Endothelial cell of umbilical vein (primary cell): Measurements from ENCODE around the gene PCDHB16. TPM values are rescaled to one million over a fixed set of nuclear protein-coding genes. Genes with fewer than 3 reads are reported as not detected.
"Not testable (repeated sequence)": the region's sequence is repeated elsewhere in the genome, so short reads cannot be mapped to it uniquely, and the experiment has no call there.

Experiments
- BruUV-seq: library from RNA; stranded (reverse); fragments of 400-500 nt; replicated peaks from 2 replicates; lab custom pipeline; 2021; lab: Mats Ljungman, UMichigan
- CTCF ChIA-PET: fragments of 300-600, 350-600 bp; sonication (Branson Sonifier 250); formaldehyde crosslinking; loops from one replicate; lab custom pipeline; 2021; ENCODE audit warnings: antibody characterized with exemption, inconsistent platforms; lab: Charles Lee
- POLR2A ChIA-PET: fragments of 300-600, 350-600 bp; sonication (Branson Sonifier 250); formaldehyde crosslinking; loops from one replicate; lab custom pipeline; 2021; ENCODE audit warnings: antibody characterized with exemption, inconsistent platforms; lab: Charles Lee
- DNase-seq: peaks from one replicate; pipeline ENCODE4 v3.0.0-alpha.2; 2011; ENCODE audit warnings: low read depth, low spot score
- FAIRE-seq: peaks from 2 replicates; lab custom pipeline; 2011; peaks lifted over from hg19 to GRCh38; lab: Jason Lieb, UNC
- H2AFZ ChIP-seq: 2 replicates; pipeline ENCODE4 v1.6.0; 2012; ENCODE audit warnings: low read depth, low read length, control low read depth, inconsistent platforms
- H3K27ac ChIP-seq: 2 replicates; pipeline ENCODE4 v1.5.1; 2011; ENCODE audit warnings: low read depth, mild to moderate bottlenecking, control low read depth, low read length, moderate library complexity; ENCODE audit not compliant: insufficient read depth
- H3K27me3 ChIP-seq, 2 experiments: 2 replicates each; pipeline versions ENCODE4 v1.6.0 to v1.6.1; 2011; ENCODE audit warnings: low read length in 2 of 2, mixed read lengths in 1 of 2; ENCODE audit not compliant: control insufficient read depth in 2 of 2, insufficient read depth in 2 of 2
- H3K36me3 ChIP-seq, 2 experiments: 2 replicates in 1 of 2; 3 replicates in 1 of 2; pipeline ENCODE4 v1.5.1; 2011; ENCODE audit warnings: low read length in 2 of 2, mild to moderate bottlenecking in 1 of 2, moderate library complexity in 1 of 2; ENCODE audit not compliant: control insufficient read depth in 2 of 2, insufficient read depth in 2 of 2; ENCODE audit errors: extremely low read depth in 1 of 2
- H3K4me1 ChIP-seq: 3 replicates; pipeline ENCODE4 v1.5.1; 2011; ENCODE audit warnings: mild to moderate bottlenecking, low read length; ENCODE audit not compliant: control insufficient read depth, insufficient read depth; ENCODE audit errors: extremely low read depth
- H3K4me2 ChIP-seq: 2 replicates; pipeline ENCODE4 v1.6.1; 2011; ENCODE audit warnings: low read length, control low read depth, mixed read lengths; ENCODE audit not compliant: insufficient read depth
- H3K4me3 ChIP-seq, 3 experiments: fragments of 200-600 bp in 1 of 3; sonication (generic), shearing (Covaris generic) in 1 of 3; replicated peaks in 1 of 3; 2 replicates each; pipeline ENCODE4 v1.5.1; 2011 to 2016; ENCODE audit warnings: control low read depth in 3 of 3, low read length in 3 of 3, mild to moderate bottlenecking in 2 of 3, inconsistent platforms in 1 of 3, low read depth in 1 of 3, moderate library complexity in 1 of 3; ENCODE audit not compliant: insufficient read depth in 1 of 3
- H3K79me2 ChIP-seq: 2 replicates; pipeline ENCODE4 v1.6.0; 2012; ENCODE audit warnings: low read length, inconsistent platforms; ENCODE audit not compliant: control insufficient read depth, insufficient read depth
- H3K9ac ChIP-seq: replicated peaks from 2 replicates; pipeline ENCODE3; 2011; ENCODE audit warnings: low read length, control low read depth; ENCODE audit not compliant: insufficient read depth; ENCODE audit errors: extremely low read depth
- H3K9me1 ChIP-seq: replicated peaks from 3 replicates; pipeline ENCODE4 v1.6.0; 2011; ENCODE audit warnings: mild to moderate bottlenecking, low read length; ENCODE audit not compliant: control insufficient read depth, insufficient read depth; ENCODE audit errors: extremely low read depth
- H3K9me3 ChIP-seq: replicated peaks from 2 replicates; pipeline ENCODE4 v1.5.1; 2012; ENCODE audit warnings: low read length, inconsistent platforms; ENCODE audit not compliant: control insufficient read depth, insufficient read depth
- H4K20me1 ChIP-seq: replicated peaks from 2 replicates; pipeline ENCODE3; 2011; ENCODE audit warnings: mild to moderate bottlenecking, low read length; ENCODE audit not compliant: control insufficient read depth, insufficient read depth; ENCODE audit errors: extremely low read depth
- dilution Hi-C: fragments of 300-500 bp; cut with MboI; formaldehyde crosslinking; loops from one replicate; pipeline ENCODE4 v1.15.0; 2019; ENCODE audit warnings: low sequenced_read_pairs; ENCODE audit not compliant: extremely low pct_ligation_motif_present
- intact Hi-C: fragments of 100-400 bp; cut with micrococcal nuclease; formaldehyde crosslinking; loops from one replicate; pipeline ENCODE4 v1.10.0; 2022
- polyA plus RNA-seq, 4 experiments: library from polyadenylated mRNA; depleted of rRNA in 3 of 4; stranded (reverse) in 3 of 4; unstranded in 1 of 4; fragments of >200 nt; gene quantifications; 2 replicates each; pipeline versions ENCODE4 v1.2.1 to v1.2.3, GENCODE V29; 2011 to 2012; ENCODE audit warnings: missing spikeins in 1 of 4
- total RNA-seq: library from RNA; stranded (reverse); gene quantifications from 2 replicates; pipeline ENCODE4 v1.2.3, GENCODE V29; 2021

The PCDHB16 gene
- total and polyA plus RNA-seq, 2 donors (not counting 3 experiments of a cell fraction or from before 2014, with no cell fraction given) = 0.18 to 0.22 TPM

DNA sequence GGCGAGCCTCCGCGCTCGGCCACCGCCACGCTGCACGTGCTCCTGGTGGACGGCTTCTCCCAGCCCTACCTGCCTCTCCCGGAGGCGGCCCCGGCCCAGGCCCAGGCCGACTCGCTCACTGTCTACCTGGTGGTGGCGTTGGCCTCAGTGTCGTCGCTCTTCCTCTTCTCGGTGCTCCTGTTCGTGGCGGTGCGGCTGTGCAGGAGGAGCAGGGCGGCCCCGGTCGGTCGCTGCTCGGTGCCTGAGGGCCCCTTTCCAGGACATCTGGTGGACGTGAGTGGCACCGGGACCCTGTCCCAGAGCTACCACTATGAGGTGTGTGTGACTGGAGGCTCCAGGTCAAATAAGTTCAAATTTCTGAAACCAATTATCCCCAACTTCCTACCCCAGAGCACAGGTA is 28.7 kb downstream of the PCDHB16 start:
- H3K79me2 ChIP-seq, H3K9me3 ChIP-seq, H3K27ac ChIP-seq, FAIRE-seq, H3K4me2 ChIP-seq, BruUV-seq, H2AFZ ChIP-seq, POLR2A ChIA-PET, H3K9ac ChIP-seq, H3K4me3 ChIP-seq, H3K4me1 ChIP-seq, CTCF ChIA-PET, H4K20me1 ChIP-seq, intact Hi-C loops, H3K27me3 ChIP-seq, H3K36me3 ChIP-seq, dilution Hi-C loops, DNase-seq, H3K9me1 ChIP-seq: not testable (repeated sequence)

DNA sequence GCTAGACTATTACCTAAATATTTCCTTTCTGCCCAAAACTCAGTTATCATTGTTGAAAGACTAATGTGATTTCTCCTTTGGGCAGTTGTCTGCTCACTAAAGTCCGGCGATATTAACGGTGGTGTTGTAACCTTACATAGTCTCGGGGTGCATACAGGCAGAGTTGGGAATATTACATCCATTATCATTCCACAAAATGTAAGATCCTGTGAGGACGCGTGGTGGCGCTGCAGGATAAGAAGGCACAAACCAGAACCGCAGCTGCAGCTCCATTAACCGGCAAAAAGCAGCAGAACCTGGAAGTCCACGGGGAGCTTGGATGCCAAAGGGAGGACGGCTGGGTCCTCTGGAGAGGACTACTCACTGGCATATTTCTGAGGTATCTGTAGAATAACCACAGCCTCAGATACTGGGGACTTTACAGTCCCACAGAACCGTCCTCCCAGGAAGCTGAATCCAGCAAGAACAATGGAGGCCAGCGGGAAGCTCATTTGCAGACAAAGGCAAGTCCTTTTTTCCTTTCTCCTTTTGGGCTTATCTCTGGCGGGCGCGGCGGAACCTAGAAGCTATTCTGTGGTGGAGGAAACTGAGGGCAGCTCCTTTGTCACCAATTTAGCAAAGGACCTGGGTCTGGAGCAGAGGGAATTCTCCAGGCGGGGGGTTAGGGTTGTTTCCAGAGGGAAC is 31.6 kb downstream of the PCDHB16 start, which contains the start of gene PCDHB13:
Gene PCDHB13 (plus strand): TSS at position 264 of the 684 bp plus-strand sequence. CDS start 205 bp downstream, at position 469.
- H3K4me3 ChIP-seq, H3K4me2 ChIP-seq, H3K9ac ChIP-seq, H3K9me1 ChIP-seq, H3K27me3 ChIP-seq, H3K27ac ChIP-seq, dilution Hi-C loops, H2AFZ ChIP-seq, H3K9me3 ChIP-seq, H3K79me2 ChIP-seq, H3K36me3 ChIP-seq, H4K20me1 ChIP-seq, H3K4me1 ChIP-seq, intact Hi-C loops, POLR2A ChIA-PET: not testable (repeated sequence)
- peak; percentile 69 for FAIRE-seq
- peak; percentile 44 for DNase-seq
- BruUV-seq = TSS peak; percentile 24
- CTCF ChIA-PET = interaction anchor here (0.9 to 1.3 kb wide), 3 partner anchors 204 to 350 kb away, joined by 3 to 6 read pairs (median 3); partner anchors contain the start of gene PCDHGB7

DNA sequence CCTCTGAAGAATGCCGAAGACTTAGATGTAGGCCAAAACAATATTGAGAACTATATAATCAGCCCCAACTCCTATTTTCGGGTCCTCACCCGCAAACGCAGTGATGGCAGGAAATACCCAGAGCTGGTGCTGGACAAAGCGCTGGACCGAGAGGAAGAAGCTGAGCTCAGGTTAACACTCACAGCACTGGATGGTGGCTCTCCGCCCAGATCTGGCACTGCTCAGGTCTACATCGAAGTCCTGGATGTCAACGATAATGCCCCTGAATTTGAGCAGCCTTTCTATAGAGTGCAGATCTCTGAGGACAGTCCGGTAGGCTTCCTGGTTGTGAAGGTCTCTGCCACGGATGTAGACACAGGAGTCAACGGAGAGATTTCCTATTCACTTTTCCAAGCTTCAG is 32.4 kb downstream of the PCDHB16 start:
- H3K27me3 ChIP-seq, H3K79me2 ChIP-seq, BruUV-seq, H3K9me1 ChIP-seq, H3K4me2 ChIP-seq, FAIRE-seq, POLR2A ChIA-PET, H3K4me1 ChIP-seq, intact Hi-C loops, H2AFZ ChIP-seq, dilution Hi-C loops, H4K20me1 ChIP-seq, DNase-seq, H3K9ac ChIP-seq, H3K9me3 ChIP-seq, H3K36me3 ChIP-seq, H3K4me3 ChIP-seq, H3K27ac ChIP-seq: not testable (repeated sequence)
- CTCF ChIA-PET = interaction anchor here (0.6 kb wide), 1 partner anchor 36 kb away, joined by 3 read pairs; no protein-coding TSS in a partner anchor

DNA sequence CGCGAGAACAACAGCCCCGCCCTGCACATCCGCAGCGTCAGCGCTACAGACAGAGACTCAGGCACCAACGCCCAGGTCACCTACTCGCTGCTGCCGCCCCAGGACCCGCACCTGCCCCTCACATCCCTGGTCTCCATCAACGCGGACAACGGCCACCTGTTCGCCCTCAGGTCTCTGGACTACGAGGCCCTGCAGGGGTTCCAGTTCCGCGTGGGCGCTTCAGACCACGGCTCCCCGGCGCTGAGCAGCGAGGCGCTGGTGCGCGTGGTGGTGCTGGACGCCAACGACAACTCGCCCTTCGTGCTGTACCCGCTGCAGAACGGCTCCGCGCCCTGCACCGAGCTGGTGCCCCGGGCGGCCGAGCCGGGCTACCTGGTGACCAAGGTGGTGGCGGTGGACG is 33.3 kb downstream of the PCDHB16 start:
- H3K27ac ChIP-seq, H3K27me3 ChIP-seq, H3K4me3 ChIP-seq, BruUV-seq, H3K4me2 ChIP-seq, H3K9me1 ChIP-seq, H3K9ac ChIP-seq, H3K79me2 ChIP-seq, H3K36me3 ChIP-seq, dilution Hi-C loops, H4K20me1 ChIP-seq, H2AFZ ChIP-seq, CTCF ChIA-PET, H3K4me1 ChIP-seq, DNase-seq, H3K9me3 ChIP-seq, POLR2A ChIA-PET, intact Hi-C loops, FAIRE-seq: not testable (repeated sequence)
